Hypothalamus (tissue), 51 donors: Measurements from ENCODE around the gene CATSPERB.

Experiments
- DNase-seq, 51 donors: peaks; one replicate each; lab custom pipeline; 2025; lab: John Stamatoyannopoulos, UW

CATSPERB gene, protein sequence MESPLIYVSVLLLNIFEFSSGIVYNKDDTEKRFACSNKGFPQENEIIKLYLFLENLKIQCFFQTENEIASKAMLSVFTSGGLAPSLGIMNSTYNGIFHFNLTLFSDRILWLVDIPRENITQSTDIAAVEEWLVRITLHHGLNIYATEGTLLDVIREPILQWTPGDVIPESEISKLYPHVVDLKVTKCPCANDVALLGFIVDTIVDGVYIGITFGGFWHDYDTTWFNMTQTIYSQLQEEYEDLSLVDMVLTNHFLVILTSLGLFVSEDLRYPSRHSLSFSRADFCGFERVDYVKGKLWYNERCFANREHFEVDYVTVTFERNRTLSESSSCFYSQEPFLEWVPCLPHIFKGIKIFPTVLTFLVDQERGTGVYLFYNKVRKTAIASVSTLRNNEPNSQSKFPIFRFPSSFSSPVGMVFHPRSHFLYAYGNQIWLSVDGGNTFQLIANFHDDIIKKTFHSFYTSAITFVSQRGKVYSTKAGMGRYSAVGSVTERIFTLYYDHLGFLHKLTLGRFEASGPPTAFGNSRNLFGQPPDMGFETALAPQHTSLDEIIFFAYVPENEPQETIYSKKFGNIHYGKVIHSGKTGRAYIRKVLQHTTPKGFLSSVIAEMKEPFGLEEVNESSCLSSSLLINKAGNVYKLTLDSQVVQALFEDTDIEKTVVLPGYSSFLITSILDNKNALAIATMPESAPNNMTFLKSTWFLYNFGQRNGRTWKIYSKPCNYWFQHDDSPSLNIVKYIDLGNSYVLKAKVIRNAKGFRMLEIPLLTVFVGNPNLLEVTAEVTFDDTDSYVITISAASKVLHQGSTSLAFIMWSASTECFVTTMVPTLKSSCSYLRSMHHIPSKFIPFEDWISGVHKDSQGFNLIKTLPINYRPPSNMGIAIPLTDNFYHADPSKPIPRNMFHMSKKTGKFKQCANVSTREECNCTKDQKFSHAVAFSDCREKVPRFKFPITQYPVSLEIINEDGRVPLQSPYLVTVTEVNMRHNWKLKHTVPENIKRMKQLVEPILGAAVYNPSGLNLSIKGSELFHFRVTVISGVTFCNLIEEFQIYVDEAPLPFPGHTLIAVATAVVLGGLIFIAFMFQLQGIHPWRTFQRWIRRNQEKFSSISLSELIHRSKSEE

DNA sequence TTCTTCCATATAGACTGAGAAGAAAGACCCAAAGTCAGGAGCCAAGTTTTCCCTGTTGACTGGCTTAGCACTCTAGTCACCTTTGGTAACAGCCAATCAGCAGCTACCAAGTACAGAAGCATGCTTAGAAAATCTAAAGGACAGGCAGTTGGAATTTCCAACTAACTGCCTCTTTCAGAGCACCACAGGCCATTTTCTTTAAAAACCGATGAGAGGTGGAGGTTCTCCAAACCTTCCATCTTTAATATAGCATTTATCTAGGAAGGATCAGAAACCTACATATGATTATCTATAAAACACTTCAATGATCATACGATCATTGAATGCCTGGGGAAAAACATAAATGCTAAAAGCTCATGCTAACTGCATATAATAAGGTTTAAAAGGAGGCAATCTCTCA, at the start of gene CATSPERB:
Gene CATSPERB, minus strand, starts transcription at position 101 of the 400 bp plus-strand sequence. CDS start 2,607 bp downstream, outside the sequence.
- DNase-seq = no peak

DNA sequence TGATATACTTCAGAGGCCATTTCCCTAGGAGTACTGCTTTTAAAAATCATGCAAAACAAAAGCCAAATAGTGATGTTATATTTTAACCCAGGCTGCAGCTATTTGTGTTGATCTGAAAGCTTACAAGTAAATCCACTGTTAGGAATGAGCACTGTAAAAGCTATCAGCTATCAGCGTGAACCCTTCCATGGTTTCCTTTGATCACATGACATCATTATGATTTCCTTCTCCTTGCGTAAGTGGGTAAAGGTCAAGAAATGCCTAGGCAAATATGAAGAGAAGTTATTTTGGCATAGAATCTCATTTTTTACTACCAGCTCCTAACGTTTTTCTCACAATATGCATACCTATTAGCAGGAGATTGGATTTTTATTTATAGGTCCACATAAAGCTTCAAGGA, 48.6 kb upstream of the CATSPERB start:
- DNase-seq = no peak

DNA sequence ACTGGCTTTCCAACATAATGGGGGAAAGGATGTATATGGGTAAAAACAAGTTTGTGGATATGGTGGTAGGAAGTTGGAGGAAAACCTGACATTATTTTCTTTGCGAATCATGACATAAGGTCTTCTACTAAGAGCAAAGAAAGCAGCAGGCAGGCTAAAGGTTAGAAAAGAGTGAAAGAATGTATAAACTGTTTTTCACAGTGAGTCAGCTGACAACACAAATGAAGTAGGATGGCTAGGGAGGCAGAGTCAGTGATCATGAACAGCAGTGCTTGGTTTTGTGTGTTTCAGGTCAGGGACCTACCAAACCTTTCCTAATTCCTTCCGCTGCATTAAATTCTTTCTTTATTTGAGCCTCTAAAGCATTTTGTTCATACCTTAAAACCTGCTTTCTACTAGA, 46.3 kb upstream of the CATSPERB start:
- DNase-seq = no peak

DNA sequence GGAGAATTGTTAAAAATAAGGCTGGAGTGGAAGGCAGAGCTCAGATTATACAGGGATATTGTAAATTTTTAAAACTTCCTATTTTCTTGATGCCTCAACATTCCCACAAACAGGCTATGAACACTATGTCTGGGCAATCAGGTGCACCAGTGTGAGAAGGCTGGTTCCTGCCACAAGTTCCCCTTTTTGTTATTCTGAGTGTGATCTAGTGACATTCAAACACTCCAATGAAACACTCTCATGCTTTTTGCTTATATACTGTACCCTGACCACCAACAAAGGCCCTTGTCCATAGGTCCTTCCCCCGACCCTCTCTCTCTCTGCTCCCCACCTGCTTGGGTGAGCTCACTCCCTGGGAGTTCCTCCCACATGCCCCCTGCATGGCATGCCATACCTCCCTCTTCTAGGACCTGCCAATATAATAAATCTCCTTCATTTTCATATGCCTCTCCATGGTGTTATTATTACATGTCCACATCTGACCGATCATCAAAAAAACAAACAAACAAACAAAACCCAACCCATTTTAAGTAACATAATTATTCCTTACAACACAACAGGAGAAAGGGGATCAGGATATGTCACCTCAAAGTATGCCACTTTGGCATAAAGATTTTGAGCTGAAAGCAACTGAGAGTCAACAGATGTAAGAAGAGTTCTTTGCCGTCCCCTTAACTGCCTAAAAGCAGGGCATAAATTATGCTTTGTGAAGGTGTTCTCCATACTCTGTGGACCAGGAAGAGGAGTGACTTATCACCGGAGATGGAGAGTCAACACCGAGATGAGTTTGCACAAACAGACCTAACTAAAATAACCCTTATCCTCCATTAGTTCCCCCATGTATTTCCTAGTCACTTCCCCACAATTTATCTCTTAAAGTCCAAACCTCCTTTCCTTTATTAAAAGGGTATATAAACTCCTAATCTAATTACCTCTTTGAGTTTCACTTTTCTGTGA, 42.5 kb upstream of the CATSPERB start:
- no peak for DNase-seq

DNA sequence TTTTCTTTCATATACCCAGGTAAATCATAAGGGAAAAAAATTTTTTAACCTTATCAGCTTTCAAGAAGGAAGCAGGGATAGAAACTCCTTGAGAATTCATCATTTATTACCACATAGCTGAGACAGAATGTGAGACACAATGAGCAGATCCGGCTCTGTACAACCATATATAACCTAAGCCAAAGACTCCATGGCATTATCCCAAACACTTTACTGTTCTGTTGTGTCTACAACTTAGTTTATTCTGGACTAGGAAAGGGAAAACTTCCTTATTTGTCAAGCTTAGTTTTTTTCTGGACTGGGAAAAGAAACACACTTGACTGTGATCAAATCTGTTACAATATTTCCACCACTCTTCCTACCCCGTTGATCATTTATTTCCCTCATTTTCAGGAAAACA, 38.3 kb upstream of the CATSPERB start:
- no peak for DNase-seq

DNA sequence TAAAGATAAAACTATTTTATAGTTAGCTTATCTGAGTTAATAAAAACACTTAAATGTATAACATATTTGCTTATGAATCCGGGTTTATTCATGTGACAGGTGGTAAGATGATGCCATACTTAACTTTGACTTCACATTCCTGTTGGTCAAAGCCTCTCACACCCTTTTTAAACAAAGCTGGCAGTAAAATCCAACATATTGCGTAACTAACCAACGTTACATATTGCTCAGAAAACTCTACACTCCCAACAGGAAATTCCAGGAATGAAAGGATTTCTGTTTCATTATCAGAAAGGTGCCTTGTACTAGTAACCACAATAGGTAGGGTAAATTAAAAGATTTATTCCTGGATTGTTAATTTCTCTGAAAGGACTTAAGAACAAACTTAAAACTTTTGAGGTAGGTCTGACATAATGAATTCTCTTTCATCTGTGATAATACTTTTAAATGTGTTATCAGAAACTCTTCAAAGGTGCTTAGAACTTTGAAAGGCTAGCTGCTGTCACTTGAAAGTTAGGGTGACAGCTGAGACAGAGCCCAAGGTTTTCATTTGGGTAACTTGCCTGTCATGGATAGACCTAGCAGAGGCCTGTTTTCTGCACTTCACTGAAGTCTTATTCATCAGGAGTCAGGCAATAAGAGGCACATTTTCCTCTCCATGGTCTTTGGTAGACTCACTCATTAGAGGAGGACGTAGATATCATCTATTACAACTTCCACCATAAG, 23.8 kb upstream of the CATSPERB start:
- no peak for DNase-seq

DNA sequence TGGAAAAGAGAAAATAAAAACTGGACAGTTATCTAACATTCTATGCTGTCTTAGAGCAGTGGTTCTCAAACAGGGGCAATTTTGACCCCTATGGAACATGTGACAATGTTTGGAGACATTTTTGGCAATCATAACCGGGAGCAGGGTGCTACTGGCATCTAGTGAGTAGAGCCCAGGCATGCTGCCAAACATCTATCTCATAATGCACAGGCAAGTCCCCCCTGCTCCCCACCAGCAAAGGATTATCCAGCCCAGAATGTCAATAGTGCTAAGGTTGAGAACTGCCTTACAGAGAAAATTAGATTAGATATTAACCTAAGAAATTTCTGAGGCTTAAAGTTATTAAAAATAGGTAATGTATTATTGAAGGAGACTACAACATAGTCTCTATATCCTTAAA, 22.9 kb upstream of the CATSPERB start:
- DNase-seq = no peak

DNA sequence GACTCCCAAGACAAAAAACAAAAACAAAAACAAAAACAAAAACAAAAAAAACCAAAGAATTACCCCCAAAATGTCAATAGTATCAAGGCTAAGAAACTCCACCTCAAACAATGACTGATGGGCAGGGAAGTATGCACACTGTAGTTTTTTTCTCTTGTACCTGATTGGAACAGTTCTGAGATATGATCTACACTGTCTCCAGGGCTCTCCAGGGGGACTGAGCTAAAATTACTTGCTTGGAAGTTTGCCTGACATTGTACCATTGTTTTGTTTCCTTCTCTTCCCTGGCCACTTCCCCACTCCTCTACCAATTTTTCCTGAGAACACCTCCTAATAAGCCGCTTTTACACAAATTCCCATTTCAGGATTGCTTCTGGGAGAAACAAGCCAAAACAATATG, 22.3 kb upstream of the CATSPERB start:
- DNase-seq = no peak

DNA sequence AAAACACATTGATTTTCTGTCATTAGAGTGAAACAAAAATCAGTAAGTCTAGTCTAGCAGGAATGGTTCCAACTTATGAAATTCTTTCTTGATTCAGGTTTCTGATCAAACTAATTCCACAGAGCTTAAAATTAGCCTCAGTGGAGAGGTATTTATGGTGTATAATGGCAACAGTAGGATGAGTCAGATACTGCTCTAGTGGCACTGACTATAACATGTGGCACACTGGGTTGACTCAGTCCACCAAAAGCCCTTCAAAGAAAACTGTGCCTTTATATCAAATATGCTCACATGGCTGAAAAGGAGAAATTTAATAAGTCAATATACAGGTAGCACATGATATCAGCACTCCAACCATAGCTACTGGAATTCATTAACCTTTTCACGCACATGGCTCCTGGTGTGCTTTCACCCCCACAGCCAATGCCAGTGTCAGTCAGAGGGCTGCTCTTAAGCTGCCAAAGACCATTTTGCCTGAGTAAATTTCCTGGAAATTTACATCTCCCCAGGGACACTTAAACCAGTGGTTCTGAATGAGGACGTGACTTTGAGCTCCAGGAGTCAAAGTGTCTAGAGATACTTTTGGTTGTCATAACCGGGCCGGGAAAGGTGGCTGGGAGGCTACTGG, 21.7 kb upstream of the CATSPERB start:
- no peak for DNase-seq

DNA sequence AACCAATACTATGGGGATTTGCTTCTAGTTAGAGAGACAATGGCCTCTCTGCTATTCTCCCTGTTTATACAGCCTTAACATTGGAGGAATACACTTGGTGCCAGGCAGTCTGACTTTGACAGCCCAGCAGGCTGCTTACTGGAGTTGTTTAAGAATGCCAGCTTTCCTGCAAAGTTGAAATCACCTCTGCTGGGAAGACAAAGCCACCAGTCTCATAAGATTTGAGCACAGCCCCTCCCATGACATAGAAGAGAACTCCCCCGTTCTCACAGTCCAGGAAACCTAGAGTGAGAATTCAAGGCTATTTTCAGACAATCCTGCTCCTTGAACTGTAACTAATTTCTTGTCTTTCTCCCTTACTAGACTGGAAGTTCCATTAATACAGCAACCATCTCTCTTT, 21.1 kb upstream of the CATSPERB start:
- DNase-seq = no peak

DNA sequence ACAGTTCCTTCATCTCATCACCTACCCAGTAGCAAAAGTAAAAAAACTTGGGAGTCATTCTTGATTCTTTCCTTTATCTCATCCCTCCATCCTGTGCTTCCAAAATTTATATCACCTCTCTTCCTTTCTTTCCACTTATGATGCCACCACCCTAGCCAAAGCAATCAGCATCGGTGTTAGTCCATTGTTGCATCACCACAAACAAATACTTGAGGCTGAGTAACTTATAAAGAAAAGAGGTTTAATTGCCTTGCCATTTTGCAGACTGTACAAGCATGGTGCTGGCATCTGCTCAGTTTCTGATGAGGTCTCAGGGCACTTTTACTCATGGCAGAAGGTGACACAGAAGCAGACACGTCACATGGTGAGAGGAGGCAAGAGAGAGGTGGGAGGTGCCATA, 19.8 kb upstream of the CATSPERB start:
- no peak for DNase-seq

DNA sequence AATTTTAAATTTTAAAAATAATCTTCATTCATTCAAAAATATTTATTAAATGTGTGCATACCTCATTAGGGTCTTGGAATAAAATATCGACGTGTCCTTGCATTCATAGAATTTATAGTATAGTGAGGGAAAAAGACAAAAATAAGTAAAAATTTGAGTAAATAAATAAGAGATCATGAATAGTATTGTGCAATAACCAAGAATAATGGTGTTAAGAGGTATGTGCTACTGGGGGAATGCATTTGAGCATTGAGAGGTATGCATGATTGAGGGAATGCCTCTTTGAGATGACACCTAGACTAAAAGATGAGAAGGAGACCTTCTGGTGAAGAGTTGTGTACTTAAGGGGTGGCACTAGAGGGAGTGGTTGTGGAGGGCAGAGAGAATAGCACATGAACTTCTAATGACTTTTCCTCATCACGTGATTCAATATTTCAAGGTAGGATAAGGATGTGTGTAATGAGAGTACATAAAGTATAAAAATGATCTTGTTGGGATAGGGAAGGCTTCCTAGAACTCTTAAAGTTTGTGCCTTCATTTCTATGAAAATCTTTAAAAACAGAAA, 18.8 kb upstream of the CATSPERB start:
- DNase-seq = no peak

DNA sequence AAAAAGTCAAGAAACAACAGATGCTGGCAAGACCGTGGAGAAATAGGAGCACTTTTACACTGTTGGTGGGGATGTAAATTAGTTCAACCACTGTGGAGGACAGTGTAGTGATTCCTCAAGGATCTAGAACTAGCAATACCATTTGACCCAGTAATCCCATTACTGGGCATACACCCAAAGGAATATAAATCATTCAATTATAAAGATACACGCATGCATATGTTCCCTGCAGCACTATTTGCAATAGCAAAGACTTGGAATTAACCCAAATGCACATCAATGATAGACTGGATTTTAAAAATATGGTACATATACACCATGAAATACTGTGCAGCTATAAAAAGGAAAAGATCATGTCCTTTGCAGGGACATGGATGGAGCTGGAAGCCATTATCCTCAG, 18.0 kb upstream of the CATSPERB start:
- no peak for DNase-seq

DNA sequence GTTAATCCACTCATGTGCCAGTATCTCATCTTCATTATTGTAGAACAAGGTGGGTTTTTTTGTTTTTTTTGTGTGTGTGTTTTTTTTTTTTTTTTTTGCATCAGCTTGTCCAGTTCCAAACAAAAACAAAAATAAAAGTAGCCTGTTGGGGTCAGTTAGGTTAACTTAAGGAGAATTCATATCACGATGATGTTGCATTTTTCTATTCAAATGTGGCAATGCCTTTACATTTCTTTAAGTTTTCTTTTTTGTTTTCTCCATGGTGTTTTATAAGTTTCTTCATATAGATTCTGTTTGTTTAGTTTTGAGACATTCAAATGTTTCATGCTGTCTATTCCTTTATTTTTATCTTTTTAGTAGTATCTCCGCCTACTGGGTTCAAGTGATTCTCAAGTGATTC, 16.2 kb upstream of the CATSPERB start:
- no peak for DNase-seq

DNA sequence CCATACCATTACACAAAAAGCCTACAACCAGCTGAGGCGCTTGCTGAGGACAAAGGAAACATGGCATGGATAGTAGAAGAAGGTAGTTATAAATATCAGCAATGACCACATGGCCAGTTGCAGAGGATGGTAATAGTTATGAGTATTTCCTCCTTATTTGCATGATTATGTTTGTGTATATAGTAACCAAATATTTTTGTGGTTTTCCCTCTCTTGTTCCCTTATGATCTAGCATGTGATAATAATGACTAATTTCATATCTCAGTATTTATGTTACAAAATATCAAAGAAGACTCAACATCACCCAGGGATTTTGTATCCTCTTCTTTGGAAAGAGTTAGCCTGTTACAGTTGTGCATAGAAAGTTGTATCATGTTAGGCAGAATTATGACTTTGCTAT, 13.5 kb upstream of the CATSPERB start:
- DNase-seq = no peak

DNA sequence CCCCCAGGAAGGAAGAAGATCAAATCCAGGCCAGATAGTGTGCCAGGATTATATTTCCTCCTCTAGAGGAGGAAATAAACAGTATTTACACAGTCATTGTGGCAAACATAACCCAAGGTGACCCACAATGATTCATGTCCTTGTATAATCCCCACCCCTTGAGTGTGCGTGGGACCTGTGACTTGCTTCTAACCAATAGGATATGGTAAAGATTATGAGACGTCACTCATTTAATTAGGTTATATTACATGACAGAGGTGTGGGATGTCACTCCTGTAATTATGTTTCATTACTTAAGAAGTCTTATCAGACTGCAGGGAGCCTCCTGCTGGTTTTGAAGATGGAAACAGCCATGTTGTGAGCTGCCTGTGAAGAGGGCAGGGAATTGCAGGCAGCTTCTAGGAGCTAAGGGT, 12.2 kb upstream of the CATSPERB start:
- no peak for DNase-seq

DNA sequence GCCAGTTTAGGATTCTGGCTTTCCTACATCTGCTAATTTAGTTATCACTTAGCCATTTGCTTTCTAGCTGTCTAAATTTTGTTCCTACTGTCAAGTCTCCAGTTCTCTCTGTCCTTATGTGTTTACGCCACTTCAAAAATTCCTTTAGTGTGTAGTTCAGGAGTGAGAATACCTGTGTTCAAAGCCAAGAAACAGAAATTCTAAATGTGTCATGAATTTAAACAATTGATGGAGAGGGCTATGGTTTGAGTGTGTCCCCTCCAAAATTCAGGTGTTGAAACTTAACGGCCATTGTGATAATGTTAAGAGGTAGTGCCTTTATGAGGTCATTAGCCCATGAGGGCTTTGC, 11.4 kb upstream of the CATSPERB start:
- no peak for DNase-seq

DNA sequence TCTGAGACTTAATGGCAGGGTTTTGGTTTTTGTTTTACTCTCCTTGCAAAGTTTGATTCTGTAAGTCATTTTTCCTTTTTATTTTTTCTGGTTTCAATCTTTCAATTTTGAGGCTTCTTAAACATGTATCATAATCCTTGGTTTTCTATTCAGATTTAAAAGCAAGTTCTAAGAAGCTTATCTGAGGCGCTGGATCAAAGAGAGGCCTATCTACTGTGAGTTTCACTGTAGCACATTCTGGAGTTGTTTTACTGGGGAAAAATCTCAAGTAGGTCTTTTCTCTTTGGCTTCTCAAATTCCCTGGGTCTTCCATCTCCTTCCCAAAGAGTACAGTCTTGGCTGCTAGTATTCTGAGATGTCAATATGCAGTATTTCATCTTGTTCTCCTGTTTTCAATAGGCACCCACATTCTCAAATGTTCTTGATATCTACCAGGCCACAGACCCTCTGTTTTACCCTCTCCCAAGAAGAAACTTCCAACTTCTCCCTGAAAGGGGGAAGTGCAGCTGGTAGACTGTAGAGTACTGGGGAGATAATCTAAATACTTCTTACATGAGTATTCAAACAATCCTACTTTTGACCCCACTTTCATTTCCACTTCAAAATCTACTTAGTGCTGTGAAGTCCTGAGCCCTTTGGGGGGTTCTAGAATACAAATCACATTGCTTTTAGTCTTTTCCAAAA, 10.9 kb upstream of the CATSPERB start:
- DNase-seq = no peak
